ENCODE data around the gene ALPP.
"Not testable (repeated sequence)": the region's sequence is repeated elsewhere in the genome, so short reads cannot be mapped to it uniquely, and the experiment has no call there.

- not testable (repeated sequence) for TF ChIP-seq CTCF, POLR2A, EP300 (IDR thresholded peaks at IDR 0.05)
These were observed 15.3 kb upstream of the ALPP start for GRCh38 chr2:232363064-232363783.
